Measurements from ENCODE around the gene FAIM2.
A peak's percentile ranks its signal among the peaks of the same experiment; 100 is the strongest.

Gene FAIM2

GRCh38 chr12:49941556-49942511 is 38.1 kb upstream of the FAIM2 start (continued):
- TF ChIP-seq ZNF274 (IDR thresholded peaks at IDR 0.05; ENCODE audit: low read length) (no peak), ZNF274 (tag by site-specific recombination; IDR thresholded peaks at IDR 0.05; ENCODE audit: borderline replicate concordance) (no peak), ZNF24 (tag by site-specific recombination; IDR thresholded peaks at IDR 0.05) (no peak), SP2 (tag by site-specific recombination; IDR thresholded peaks at IDR 0.05) (no peak), ZSCAN5A (tag by site-specific recombination; IDR thresholded peaks at IDR 0.05) (no peak), ZBTB10 (tag by site-specific recombination; IDR thresholded peaks at IDR 0.05) (no peak)

- Histone ChIP-seq H3K9me3 (ENCODE audit: control insufficient read depth, insufficient read depth, low read depth, low read length) (no peaks in the 10 kb centered on the region), H3K36me3 (ENCODE audit: control insufficient read depth in 2 of 2, insufficient read depth in 1 of 2, low read length in 2 of 2) (no peaks in the 10 kb centered on the region), H3K27ac (ENCODE audit: extremely low read depth, low read depth, low read length) (no peak overlapping the region), H3K4me3 (ENCODE audit: low read depth, low read length) (no peak overlapping the region), H3K4me1 (ENCODE audit: control insufficient read depth, insufficient read depth, low read length) (no peaks in the 10 kb centered on the region)
- TF ChIP-seq ZNF202 (tag by site-specific recombination; IDR thresholded peaks at IDR 0.05; ENCODE audit: borderline replicate concordance), result no peak
- no peak for TF ChIP-seq ZNF394 (tag by site-specific recombination; IDR thresholded peaks at IDR 0.05; ENCODE audit: borderline replicate concordance)
- peak; percentile 71 for TF ChIP-seq ZIC2 (tag by site-specific recombination; IDR thresholded peaks at IDR 0.05)
- no peak for TF ChIP-seq ZNF707 (tag by site-specific recombination; IDR thresholded peaks at IDR 0.05)
- ChIA-PET CTCF (interaction anchor here (0.5 to 1.7 kb wide), 3 partner anchors 8 to 128 kb away, joined by 3 to 5 read pairs (median 3); no protein-coding TSS in a partner anchor), POLR2A (no interaction called here)
These were observed 36.0 kb upstream of the FAIM2 start for GRCh38 chr12:49939707-49940106.

GRCh38 chr12:49939307-49939706 is 35.6 kb upstream of the FAIM2 start:
- POLR2A ChIA-PET, result interaction anchor here (0.6 kb wide), 1 partner anchor 24 kb away, joined by 4 read pairs; no protein-coding TSS in a partner anchor
- no peaks in the 10 kb centered on the region for H3K4me1 ChIP-seq (ENCODE audit: control insufficient read depth, insufficient read depth, low read length)
- H3K27ac ChIP-seq (ENCODE audit: extremely low read depth, low read depth, low read length), result no peak overlapping the region
- CTCF ChIA-PET, result interaction anchor here (0.5 to 1.7 kb wide), 2 partner anchors 28 to 128 kb away, joined by 3 to 5 read pairs; no protein-coding TSS in a partner anchor
- no peaks in the 10 kb centered on the region for H3K36me3 ChIP-seq (ENCODE audit: control insufficient read depth in 2 of 2, insufficient read depth in 1 of 2, low read length in 2 of 2)
- H3K4me3 ChIP-seq (ENCODE audit: low read depth, low read length), result no peak overlapping the region
- no peaks in the 10 kb centered on the region for H3K9me3 ChIP-seq (ENCODE audit: control insufficient read depth, insufficient read depth, low read depth, low read length)
- TF ChIP-seq ZNF664 (tag by site-specific recombination; IDR thresholded peaks at IDR 0.05) (no peak), ZNF629 (tag by site-specific recombination; IDR thresholded peaks at IDR 0.05) (no peak), ZNF132 (tag by site-specific recombination; IDR thresholded peaks at IDR 0.05; ENCODE audit: borderline replicate concordance) (no peak), PBX3 (CRISPR knock-in tag; IDR thresholded peaks at IDR 0.05) (no peak), SCRT2 (tag by site-specific recombination; IDR thresholded peaks at IDR 0.05) (no peak), ZNF707 (tag by site-specific recombination; IDR thresholded peaks at IDR 0.05) (no peak), ZNF843 (tag by site-specific recombination; IDR thresholded peaks at IDR 0.05) (no peak), ZNF645 (tag by site-specific recombination; IDR thresholded peaks at IDR 0.05) (no peak), ZNF514 (tag by site-specific recombination; IDR thresholded peaks at IDR 0.05) (no peak), OSR2 (tag by site-specific recombination; IDR thresholded peaks at IDR 0.05) (no peak), ZBTB6 (tag by site-specific recombination; IDR thresholded peaks at IDR 0.05) (no peak), ZEB2 (tag by site-specific recombination; IDR thresholded peaks at IDR 0.05) (no peak), KLF10 (tag by site-specific recombination; IDR thresholded peaks at IDR 0.05) (no peak), ZNF792 (tag by site-specific recombination; IDR thresholded peaks at IDR 0.05) (no peak), ZSCAN23 (tag by site-specific recombination; IDR thresholded peaks at IDR 0.05) (no peak)

All from HEK293 (cell line).